ENCODE data around the gene VIT.

GRCh38 chr2:36682562-36682961 lies 13.9 kb upstream of the VIT start:
- no peak for TF ChIP-seq CTCF (IDR thresholded peaks at IDR 0.05; ENCODE audit: low read length)
- no peak for TF ChIP-seq EZH2 (optimal IDR thresholded peaks at IDR 0.05; ENCODE audit: low read depth, low read length)
- no peak for TF ChIP-seq EZH2phosphoT487 (IDR thresholded peaks at IDR 0.05; ENCODE audit: low read length)
